ENCODE measurements around the gene NFATC3.
"Not testable (repeated sequence)": the region's sequence is repeated elsewhere in the genome, so short reads cannot be mapped to it uniquely, and the experiment has no call there.

Gene NFATC3

DNA sequence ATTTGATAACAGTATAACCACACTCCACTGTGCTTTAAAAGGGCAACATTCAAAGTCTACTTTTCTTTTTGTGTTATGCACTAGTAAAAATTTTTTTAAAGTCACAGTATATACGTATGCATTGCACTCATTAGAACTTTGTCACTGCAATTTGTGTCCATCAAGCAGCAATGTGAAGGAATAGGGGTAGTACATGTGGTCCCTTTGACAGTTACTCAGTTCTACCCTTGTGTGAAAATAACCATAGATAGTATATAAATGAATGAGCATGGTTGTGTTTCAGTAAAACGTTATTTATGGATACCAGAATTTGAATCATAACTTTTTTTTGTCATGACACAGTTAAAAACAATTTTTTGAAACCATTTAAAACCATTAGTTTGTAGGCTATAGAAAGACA, 30.7 kb downstream of the NFATC3 start:
- DNase-seq (ENCODE audit: low spot score): no peak
- no peak for FAIRE-seq

DNA sequence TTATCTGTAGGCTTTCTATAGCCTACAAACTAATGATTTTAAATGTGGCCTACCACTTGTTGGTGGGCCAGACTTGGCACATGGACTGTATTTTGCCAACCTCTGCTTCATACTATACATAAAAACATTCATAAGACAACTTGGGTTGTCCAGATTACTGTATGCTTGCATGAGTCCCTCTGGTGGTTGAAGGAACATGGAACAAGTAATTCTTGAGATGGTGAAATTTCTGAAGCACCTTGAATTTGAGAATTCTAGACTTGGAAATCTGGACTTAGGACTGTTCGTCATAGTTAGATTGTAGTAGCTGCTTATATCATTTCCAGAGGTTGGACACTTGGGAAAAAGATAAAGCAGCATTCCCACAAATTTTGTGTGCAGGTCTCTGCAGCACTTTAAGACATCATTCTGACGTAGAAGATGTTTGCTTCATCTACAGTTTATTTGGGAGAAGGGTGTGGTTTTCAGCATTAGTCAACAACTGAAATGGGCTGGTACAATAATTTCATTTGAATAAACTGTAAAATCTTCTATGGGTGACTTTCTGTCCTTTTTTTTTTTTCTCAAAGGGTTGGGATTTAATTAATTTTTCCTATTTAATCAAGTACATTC, 31.2 kb downstream of the NFATC3 start:
- FAIRE-seq (no peak), DNase-seq (ENCODE audit: low spot score) (no peak)

DNA sequence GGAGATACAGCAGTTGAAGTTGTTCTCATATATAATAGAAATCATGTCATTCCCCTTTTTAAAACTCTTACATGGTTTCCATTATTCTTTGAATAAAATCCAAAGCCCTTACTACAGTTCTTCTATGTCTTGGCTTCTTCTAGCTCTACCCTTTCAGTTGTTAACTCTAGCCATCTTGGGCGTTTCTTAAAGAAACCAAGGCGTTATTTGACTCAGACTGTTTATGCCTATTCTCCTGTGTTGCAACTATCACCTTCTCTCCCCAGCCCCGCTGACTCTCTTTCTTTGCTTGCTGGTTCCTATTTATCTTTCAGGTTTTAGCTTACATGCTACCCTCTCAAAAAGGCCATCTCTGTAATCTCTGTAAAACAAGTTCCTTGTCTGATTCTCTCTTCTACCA, 32.7 kb downstream of the NFATC3 start:
- FAIRE-seq (no peak), DNase-seq (ENCODE audit: low spot score) (no peak)

DNA sequence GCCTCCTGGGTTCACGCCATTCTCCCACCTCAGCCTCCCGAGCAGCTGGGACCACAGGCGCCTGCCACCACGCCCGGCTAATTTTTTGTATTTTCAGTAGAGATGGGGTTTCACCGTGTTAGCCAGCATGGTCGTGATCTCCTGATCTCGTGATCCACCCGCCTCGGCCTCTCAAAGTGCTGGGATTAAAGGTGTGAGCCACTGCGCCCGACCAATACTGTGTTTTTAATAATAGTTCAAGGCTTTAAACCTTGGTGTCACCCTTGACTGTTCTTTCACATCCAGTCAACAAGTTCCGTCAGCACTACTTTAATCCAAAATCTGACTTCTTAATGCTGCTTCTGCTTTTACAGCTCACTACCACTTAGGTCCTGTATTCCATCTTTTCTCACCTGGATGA, 33.8 kb downstream of the NFATC3 start:
- FAIRE-seq: not testable (repeated sequence)

DNA sequence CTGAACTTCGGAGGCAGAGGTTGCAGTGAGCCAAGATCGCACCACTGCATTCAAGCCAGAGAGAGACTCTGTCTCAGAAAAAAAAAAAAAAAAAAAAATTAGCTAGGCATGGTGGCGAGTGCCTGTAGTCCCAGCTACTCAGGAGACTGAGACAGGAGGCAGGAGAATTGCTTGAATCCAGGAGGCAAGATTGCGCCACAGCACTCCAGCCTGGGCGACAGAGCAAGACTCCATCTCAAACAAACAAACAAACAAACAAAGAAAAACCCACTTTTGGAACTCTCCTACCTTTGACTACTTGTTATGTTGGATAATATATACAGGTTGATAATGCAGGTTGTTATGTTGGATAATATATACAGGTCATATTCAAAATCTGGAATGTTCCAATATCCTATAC, 35.3 kb downstream of the NFATC3 start:
- FAIRE-seq; DNase-seq (ENCODE audit: low spot score): not testable (repeated sequence)

More for the DNA sequence above, 33.8 kb downstream of the NFATC3 start:
- not testable (repeated sequence) for DNase-seq (ENCODE audit: low spot score)

DNA sequence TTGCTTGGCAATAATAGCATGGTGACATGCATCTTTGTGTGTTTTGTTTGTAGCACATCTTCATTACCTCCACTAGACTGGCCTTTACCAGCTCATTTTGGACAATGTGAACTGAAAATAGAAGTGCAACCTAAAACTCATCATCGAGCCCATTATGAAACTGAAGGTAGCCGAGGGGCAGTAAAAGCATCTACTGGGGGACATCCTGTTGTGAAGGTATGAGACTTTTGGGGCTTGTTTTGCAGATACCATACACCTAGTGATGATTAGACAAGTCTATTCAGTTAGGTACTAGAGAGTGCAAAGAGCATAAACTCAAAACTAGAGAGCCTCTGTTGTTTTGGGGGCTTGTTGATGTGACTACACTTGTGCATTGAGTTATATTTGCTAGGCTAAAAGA, 41.2 kb downstream of the NFATC3 start:
- no peak for DNase-seq (ENCODE audit: low spot score)
- no peak for FAIRE-seq

DNA sequence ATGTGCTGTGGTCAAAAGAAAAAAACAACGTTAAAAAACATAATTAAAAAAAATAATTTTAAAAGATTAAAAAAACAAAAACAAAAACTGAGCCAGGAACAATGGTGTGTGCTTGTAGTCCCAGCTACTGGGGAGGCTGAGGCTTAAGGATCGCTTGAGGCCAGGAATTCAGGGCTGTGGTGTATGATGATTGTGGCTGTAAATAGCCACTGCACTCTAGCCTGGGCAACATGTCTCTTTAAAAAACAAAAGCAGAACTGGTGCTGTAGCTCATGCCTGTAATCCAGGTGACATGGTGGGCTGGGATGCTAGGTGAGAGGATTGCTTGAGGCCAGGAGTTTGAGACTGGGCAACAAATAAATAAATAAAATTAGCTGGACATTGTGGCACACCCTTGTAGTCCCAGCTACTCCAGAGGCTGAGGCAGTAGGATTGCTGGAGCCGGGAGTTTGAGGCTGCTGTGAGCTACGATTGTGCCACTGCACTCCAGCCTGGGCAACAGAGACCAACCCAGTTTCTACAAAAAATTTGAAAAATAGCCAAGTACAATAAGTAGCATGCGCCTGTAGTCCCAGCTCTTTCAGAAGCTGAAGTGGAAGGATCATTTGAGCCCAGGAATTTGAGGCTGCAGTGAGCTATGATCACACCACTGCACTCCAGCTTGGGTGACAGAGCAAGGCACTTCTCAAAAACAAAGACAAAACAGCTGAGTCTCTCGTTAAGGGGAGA, 43.6 kb downstream of the NFATC3 start:
- FAIRE-seq (no peak), DNase-seq (ENCODE audit: low spot score) (no peak)

DNA sequence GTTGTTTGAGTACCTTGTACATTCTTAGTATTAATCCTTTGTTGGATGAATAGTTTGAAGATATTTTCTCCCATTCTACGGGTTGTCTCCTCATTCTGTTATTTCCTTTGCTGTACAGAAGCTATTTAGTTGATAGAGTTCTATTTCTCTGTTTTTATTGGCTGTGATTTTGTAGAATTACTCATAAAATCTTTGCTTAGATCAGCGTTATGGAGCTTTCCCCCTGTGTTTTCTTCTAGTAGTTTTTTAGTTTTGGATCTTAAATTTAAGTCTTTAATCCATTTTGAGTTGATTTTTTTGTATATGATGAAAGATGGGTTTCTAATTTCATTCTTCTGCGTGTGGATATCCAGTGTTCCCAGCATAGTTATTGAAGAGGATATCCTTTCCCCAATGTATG, 45.4 kb downstream of the NFATC3 start:
- FAIRE-seq: no peak
- DNase-seq (ENCODE audit: low spot score): no peak

DNA sequence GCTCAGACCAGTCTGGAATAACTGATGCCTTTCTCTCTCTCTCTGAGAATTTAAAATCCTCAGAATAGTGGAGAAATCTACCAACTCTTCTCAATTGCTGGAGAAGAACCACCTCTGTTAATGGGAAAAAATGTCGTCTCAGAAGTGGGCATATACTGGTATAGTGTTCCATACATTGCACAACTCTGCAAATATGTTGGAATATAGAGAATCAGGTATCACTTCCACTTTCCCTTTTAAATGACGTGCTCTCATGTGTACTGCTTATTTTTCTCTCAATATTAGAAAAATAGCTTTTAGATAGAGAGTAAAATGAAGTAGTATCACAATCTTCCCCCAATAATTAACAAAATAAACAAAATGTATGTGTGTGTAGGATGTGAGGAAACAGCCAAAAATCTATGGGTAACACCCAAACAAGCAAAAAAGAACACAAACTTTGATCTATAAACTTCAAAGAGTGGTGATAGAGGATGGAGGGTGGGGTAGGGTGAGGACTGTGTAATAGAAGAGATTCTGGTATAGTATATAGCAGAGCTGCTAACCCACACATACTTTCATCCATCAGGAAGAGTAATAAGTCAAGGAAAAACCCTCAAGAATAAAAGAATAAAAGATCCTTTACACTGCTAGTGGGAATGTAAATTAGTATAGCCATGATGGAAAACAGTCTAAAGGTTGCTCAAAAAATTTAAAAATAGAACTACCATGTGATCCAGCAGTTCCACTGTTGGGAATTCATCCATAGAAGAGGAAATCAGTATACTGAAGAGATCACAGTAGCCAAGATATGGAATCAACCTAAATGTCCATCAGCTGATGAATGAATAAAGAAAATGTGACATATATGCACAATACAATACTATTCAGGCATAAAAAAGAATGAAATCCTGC, 46.9 kb downstream of the NFATC3 start:
- no peak for FAIRE-seq
- DNase-seq (ENCODE audit: low spot score): no peak

DNA sequence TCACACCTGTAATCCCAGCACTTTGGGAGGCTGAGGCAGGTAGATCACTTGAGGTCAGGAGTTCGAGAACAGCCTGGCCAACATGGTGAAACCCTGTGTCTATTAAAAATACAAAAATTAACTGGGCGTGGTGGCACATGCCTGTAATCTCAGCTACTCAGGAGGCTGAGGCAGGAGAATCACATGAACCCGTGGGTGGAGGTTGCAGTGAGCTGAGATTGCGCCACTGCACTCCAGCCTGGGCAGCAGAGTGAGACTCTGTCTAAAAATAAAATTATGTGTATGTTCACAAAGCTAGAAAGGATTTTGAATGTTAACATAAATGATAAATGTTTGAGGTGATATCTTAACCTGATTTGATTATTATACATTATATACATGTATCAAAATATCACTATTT, 47.8 kb downstream of the NFATC3 start:
- FAIRE-seq; DNase-seq (ENCODE audit: low spot score): not testable (repeated sequence)

DNA sequence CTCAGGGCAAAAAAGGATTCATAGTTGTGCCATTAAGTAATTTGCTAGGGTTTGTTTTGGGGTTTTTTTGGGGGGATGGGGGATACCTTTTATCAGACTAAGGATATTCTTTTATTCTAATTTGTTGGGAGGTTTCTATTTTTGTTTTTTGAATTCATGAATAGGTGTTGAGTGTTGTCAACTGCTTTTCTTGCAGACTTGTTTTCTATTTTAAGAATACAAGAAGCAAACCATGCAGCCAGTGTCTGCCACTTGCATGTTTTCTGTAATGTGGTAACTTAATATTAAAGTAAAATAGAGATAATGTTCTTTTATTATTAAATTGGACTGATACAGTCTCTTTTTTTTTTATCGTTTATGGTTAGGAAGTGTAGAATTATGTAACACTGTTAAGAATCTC, 49.5 kb downstream of the NFATC3 start:
- FAIRE-seq: no peak
- no peak for DNase-seq (ENCODE audit: low spot score)

DNA sequence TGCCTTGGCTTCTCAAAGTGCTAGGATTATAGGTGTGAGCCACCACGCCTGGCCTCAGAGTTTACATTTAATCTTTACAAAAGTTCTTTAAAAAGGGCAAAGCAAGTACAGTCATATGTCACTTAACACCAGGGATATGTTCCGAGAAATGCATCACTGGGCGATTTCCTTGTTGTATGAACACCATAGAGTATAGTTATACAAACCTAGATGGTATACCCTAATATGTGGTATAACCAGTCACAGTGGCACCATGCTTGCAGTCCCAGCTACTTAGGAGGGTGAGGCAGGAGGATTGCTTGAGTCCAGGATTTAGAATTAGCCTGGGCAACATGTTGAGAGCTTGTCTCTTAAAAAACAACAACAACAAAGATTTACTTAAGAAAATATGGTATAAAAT, 51.3 kb downstream of the NFATC3 start:
- FAIRE-seq (no peak), DNase-seq (ENCODE audit: low spot score) (no peak)

DNA sequence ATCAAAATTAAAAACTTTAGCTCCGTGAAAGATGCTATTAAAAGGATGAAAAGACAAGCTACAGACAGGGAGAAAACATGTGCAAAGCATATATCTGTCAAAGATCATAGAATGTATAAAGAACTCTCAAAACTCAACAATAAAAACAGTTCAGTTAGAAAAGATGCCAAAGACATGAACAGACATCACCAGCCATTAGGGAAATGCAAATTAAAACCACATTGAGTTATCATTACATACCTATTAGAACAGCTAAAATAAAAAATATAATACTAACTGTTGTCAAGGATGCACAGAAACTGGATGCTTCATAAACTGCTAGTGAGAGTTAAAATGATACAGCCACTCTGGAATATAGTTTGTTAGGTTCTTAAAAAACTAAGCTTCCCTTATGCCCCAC, 58.8 kb downstream of the NFATC3 start:
- no peak for FAIRE-seq

DNA sequence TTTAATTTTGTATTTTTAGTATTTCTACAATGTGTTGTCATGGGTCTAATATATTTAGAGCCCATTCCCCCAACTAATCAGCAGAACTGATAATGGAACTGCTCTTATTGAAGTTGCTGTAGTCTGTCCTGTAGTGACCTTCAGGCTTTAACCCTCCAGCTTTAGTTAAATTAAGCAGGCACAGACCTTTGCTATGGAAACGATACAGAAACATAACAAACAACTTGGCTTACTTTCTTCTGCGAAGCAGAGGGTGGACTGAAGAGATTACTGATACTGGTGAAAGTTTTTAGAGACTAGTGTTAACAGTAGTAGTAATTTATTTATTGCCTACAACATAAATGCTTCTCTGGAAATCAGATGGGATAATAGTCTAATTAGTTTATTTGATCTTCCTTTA, 61.4 kb downstream of the NFATC3 start:
- FAIRE-seq (no peak), DNase-seq (ENCODE audit: low spot score) (no peak)

More for the DNA sequence above, 58.8 kb downstream of the NFATC3 start:
- no peak for DNase-seq (ENCODE audit: low spot score)

DNA sequence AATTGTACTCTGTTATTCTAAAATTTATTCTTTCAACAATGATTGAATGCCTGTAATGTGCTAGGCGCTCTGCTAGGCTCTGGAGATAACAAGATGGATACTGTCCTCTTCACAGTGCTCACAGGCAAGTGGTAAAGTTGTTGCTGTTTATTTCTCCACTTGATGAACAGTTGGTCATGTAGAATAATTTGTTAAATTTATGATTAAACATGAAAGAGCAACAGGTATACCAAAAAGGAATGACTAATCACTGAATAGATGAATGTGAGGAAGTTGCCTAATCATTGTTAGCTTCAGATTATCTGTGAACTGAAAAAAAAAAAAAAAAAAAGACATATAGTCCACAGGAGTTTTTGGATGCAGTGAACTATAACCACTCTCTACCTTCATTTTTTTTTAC, 62.3 kb downstream of the NFATC3 start:
- DNase-seq (ENCODE audit: low spot score) (no peak), FAIRE-seq (no peak)

DNA sequence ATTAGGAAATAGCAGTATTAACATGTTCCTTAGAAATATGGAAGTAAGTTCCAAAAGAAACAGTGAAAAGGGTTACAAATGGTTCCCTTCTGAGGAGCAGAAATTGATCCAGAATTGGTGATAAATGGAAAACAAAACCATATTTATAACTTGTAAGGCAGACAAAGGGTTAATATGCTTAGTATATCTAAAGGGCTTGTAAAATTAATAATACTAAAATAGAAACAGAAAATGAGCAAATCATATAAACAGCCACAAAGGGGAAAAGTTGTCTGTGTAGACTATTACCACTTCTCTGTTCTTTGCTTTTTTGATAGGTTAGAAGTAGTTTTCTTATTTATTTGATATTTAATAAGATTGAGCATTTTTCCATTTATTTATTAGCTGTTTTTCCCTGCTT, 64.4 kb downstream of the NFATC3 start:
- DNase-seq (ENCODE audit: low spot score): no peak
- FAIRE-seq: no peak

DNA sequence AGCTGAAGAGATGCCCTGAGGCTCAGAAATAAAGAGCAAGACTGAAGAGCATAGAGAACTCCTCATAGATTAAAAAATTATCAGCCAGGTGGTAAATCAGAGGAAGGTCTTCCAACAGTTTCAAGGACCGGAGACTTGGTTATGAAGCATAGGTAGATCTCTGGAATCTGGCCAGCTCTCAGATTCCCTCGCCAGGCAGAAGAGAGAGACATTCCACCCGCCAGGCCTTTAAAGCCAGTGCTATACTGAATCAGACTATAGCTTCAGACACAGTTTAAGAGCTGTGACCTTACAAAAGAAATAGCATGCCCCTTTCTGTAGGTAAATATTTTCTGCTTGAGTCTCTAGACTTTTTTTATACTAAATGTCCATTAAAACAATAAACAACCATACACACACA, 70.3 kb downstream of the NFATC3 start:
- FAIRE-seq: no peak
- DNase-seq (ENCODE audit: low spot score): no peak

DNA sequence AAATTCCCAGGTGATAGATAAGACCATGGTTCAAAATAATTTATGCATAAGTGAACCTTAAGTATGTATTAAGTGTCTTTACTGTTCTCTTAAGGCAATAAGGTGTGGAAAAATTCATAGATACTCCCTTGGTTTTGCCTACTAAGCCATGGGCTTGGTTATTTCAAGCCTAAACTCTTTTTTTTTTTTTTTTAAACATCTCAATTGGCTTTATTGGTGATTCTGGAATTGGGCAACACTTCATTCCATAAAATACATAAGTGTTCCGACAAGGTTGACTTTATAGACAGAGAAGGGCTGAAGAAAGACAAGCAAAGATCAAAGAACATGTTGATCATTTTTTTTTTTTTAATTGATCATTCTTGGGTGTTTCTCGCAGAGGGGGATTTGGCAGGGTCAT, 77.2 kb downstream of the NFATC3 start:
- FAIRE-seq: no peak
- no peak for DNase-seq (ENCODE audit: low spot score)

DNA sequence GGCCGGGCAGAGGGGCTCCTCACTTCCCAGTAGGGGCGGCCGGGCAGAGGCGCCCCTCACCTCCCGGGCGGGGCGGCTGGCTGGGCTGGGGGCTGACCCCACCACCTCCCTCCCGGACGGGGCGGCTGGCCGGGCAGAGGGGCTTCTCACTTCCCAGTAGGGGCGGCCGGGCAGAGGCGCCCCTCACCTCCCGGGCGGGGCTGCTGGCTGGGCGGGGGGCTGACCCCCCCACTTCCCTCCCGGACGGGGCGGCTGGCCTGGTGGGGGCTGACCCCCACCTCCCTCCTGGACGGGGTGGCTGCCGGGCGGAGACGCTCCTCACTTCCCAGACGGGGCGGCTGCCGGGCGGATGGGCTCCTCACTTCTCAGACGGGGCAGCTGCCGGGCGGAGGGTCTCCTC, 78.1 kb downstream of the NFATC3 start:
- FAIRE-seq; DNase-seq (ENCODE audit: low spot score): not testable (repeated sequence)

DNA sequence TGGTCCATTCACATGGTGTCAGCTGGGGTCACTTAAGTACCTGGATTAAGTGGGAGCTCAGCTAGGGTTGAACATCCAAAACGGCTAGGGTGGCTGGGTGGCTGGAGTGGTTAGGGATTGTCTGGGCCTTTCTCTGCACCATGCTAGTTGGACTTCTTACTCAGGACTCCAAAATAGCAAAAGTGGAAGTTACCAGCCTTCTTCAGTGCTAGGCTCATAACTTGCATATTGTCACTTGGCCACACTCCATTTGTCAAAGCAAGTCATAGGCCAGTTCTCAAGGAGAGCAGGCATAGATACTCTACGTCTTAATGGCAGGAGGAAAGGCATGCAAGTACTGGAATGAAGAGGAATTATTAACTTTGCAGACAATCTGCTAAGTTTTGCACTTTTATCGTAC, 81.1 kb downstream of the NFATC3 start:
- DNase-seq (ENCODE audit: low spot score): no peak
- no peak for FAIRE-seq

DNA sequence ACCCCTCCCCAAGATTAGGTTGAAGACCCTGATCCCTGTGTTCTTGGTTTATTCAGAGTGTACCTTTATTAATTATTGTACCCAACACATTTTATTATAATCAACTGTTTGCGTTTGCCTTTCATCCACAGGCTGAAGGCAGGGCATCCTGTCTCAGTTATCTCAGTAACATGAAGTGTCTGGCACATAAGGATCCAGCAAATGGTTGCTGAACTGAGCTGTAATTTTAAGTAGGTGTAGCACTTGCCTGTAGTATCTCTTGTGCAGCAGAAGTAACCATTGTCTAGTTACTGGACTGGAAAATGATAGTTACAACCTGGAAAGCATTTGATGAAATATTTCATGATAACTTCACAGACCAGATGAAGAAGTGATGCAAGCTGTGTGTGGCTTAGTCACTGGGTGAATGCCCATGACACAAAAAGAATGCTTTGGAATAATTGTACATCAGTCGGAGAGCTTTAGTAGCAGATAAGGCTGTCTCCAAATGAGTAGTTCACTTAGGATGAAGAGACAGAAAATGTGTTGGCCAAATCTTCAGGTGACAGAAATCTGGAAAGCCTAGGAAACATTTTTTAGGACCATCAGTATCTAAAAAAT, 94.1 kb downstream of the NFATC3 start:
- FAIRE-seq (no peak), DNase-seq (ENCODE audit: low spot score) (no peak)

DNA sequence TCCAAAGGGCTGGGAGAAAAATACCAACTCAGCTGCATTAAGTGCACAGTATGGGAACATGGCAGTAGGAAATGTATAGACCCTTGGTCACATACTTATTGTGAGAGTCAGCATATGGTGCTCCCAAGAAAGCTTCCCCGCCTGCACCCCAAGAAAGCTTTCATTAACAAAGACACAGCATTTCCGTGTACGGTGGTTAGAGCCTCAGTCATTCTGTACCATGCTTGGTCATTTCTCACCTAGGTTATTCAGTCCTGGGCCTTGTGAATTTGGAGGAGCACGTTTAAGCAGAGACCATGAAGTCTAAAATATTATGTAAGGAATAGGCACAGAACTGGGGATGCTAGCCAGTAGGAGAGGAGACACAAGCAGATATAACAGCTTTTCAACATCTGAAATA, 94.7 kb downstream of the NFATC3 start:
- DNase-seq (ENCODE audit: low spot score) (no peak), FAIRE-seq (no peak)

All from urothelium cell line (cell line).